Hepatocyte (in vitro differentiated cells): ENCODE data around the gene PSMD5. TPM values are rescaled to one million over a fixed set of nuclear protein-coding genes. Genes with fewer than 3 reads are reported as not detected.

Experiments used
- DNase-seq: peaks from one replicate; pipeline ENCODE4 v3.0.0-alpha.2; 2016; ENCODE audit warnings: low spot score
- H2AFZ ChIP-seq: fragments of 200-600 bp; sonication (generic); 2 replicates; pipeline ENCODE4 v1.6.0; 2016; ENCODE audit warnings: antibody characterized with exemption, mild to moderate bottlenecking
- H3K27ac ChIP-seq: fragments of 200-600 bp; sonication (generic); 2 replicates; pipeline ENCODE4 v1.5.1; 2016; ENCODE audit warnings: mild to moderate bottlenecking
- H3K27me3 ChIP-seq: fragments of 200-600 bp; sonication (generic); 2 replicates; pipeline ENCODE4 v1.6.1; 2016
- H3K36me3 ChIP-seq: fragments of 200-600 bp; sonication (generic); replicated peaks from 2 replicates; pipeline ENCODE4 v1.5.1; 2016; ENCODE audit warnings: low read depth; ENCODE audit not compliant: insufficient read depth
- H3K4me1 ChIP-seq: fragments of 200-600 bp; sonication (generic); 2 replicates; pipeline ENCODE4 v1.5.1; 2016; ENCODE audit warnings: mild to moderate bottlenecking, moderate library complexity; ENCODE audit not compliant: insufficient read depth
- H3K4me2 ChIP-seq: fragments of 200-600 bp; sonication (generic); 2 replicates; pipeline ENCODE4 v1.6.0; 2016
- H3K4me3 ChIP-seq: fragments of 200-600 bp; sonication (generic); 2 replicates; pipeline ENCODE4 v1.5.1; 2016; ENCODE audit warnings: mild to moderate bottlenecking
- H3K79me2 ChIP-seq: fragments of 200-600 bp; sonication (generic); 2 replicates; pipeline ENCODE4 v1.6.0; 2017; ENCODE audit warnings: mild to moderate bottlenecking
- H3K9me2 ChIP-seq: fragments of 200-600 bp; sonication (generic); replicated peaks from 2 replicates; pipeline ENCODE4 v1.6.0; 2017; ENCODE audit warnings: mild to moderate bottlenecking; ENCODE audit not compliant: insufficient read depth
- H3K9me3 ChIP-seq: fragments of 200-600 bp; sonication (generic); 2 replicates; pipeline ENCODE4 v1.5.1; 2016; ENCODE audit warnings: low read depth, mild to moderate bottlenecking
- H4K20me1 ChIP-seq: fragments of 200-600 bp; sonication (generic); 2 replicates; pipeline ENCODE4 v1.6.0; 2016; ENCODE audit warnings: mild to moderate bottlenecking; ENCODE audit not compliant: insufficient read depth, poor library complexity, severe bottlenecking
- CTCF ChIP-seq: fragments of 200-600 bp; sonication (generic); IDR thresholded peaks from 2 replicates; pipeline ENCODE4 v1.5.1; 2016; ENCODE audit warnings: antibody characterized with exemption, mild to moderate bottlenecking; ENCODE audit not compliant: poor library complexity
- EZH2 ChIP-seq: fragments of 200-600 bp; sonication (generic); IDR thresholded peaks from 2 replicates; pipeline ENCODE4 v1.6.1; 2016; ENCODE audit warnings: antibody characterized with exemption, mild to moderate bottlenecking, borderline replicate concordance
- EZH2phosphoT487 ChIP-seq: fragments of 200-600 bp; sonication (generic); IDR thresholded peaks from one replicate; pipeline ENCODE4 v1.6.1; 2018; ENCODE audit warnings: antibody characterized with exemption, mild to moderate bottlenecking, low read depth, moderate library complexity; ENCODE audit not compliant: unreplicated experiment, severe bottlenecking
- WGBS: methylation state at CpG from one replicate; pipeline ENCODE4 v1.1.6; 2016; ENCODE audit warnings: low lambda C conversion rate; ENCODE audit errors: missing lambda C conversion rate; 5-methylcytosine and 5-hydroxymethylcytosine counted together
- polyA plus RNA-seq: library from polyadenylated mRNA; unstranded; fragments of >200 nt; fragmentation: Nextera tagmentation; extraction: Ambion mirVana; gene quantifications from 2 replicates; pipeline ENCODE4 v1.2.1, GENCODE V29; 2016
- total RNA-seq: library from RNA; depleted of rRNA; stranded (reverse); fragments of >200 nt; gene quantifications from 2 replicates; pipeline ENCODE4 v1.2.3, GENCODE V29; 2014

Gene PSMD5
- total and polyA plus RNA-seq, 2 experiments from 2014 or later = 10.4 to 14.7 TPM

- H3K4me2 ChIP-seq = no peak overlapping the region
- no peak for DNase-seq
- H3K27me3 ChIP-seq = no peaks in the 10 kb centered on the region
- H2AFZ ChIP-seq = no peak overlapping the region
- no peaks in the 10 kb centered on the region for H3K9me2 ChIP-seq
- H3K9me3 ChIP-seq = no peaks in the 10 kb centered on the region
- H4K20me1 ChIP-seq = no peaks in the 10 kb centered on the region
- WGBS = 96% methylated on average over 6 of the region's 6 CpGs
- H3K4me1 ChIP-seq = no peaks in the 10 kb centered on the region
- TF ChIP-seq EZH2 = no peak
- TF ChIP-seq EZH2phosphoT487 = no peak
- no peak for TF ChIP-seq CTCF
- no peaks in the 10 kb centered on the region for H3K36me3 ChIP-seq
- no peak overlapping the region for H3K4me3 ChIP-seq
- H3K79me2 ChIP-seq = no peaks in the 10 kb centered on the region
- no peak overlapping the region for H3K27ac ChIP-seq
Observed at GRCh38 chr9:120861935-120862334, 19.2 kb upstream of the PSMD5 start.

GRCh38 chr9:120860083-120860482 lies 17.4 kb upstream of the PSMD5 start:
- 93% methylated on average over 11 of the region's 11 CpGs for WGBS
- H3K36me3 ChIP-seq = no peaks in the 10 kb centered on the region
- H3K79me2 ChIP-seq = no peaks in the 10 kb centered on the region
- H2AFZ ChIP-seq = no peak overlapping the region
- no peaks in the 10 kb centered on the region for H4K20me1 ChIP-seq
- TF ChIP-seq EZH2 (no peak), EZH2phosphoT487 (no peak), CTCF (no peak)
- no peak overlapping the region for H3K27ac ChIP-seq
- DNase-seq = no peak
- H3K4me3 ChIP-seq = no peak overlapping the region
- no peaks in the 10 kb centered on the region for H3K27me3 ChIP-seq
- no peaks in the 10 kb centered on the region for H3K9me2 ChIP-seq
- no peaks in the 10 kb centered on the region for H3K9me3 ChIP-seq
- no peak overlapping the region for H3K4me2 ChIP-seq
- no peaks in the 10 kb centered on the region for H3K4me1 ChIP-seq

- Histone ChIP-seq H3K4me2 (no peak overlapping the region), H3K9me3 (no peaks in the 10 kb centered on the region), H3K79me2 (no peaks in the 10 kb centered on the region), H3K36me3 (no peaks in the 10 kb centered on the region), H3K4me3 (no peak overlapping the region), H2AFZ (no peak overlapping the region), H4K20me1 (no peaks in the 10 kb centered on the region), H3K27me3 (no peaks in the 10 kb centered on the region), H3K27ac (no peak overlapping the region), H3K4me1 (no peaks in the 10 kb centered on the region), H3K9me2 (no peaks in the 10 kb centered on the region)
- DNase-seq = no peak
- TF ChIP-seq CTCF (no peak), EZH2 (no peak), EZH2phosphoT487 (no peak)
- WGBS = 81% methylated on average over 6 of the region's 6 CpGs
Observed at GRCh38 chr9:120859361-120859760, 16.6 kb upstream of the PSMD5 start.

- Histone ChIP-seq H2AFZ (no peak overlapping the region), H3K27me3 (no peaks in the 10 kb centered on the region), H3K4me1 (no peaks in the 10 kb centered on the region), H3K9me3 (no peaks in the 10 kb centered on the region), H3K4me2 (no peak overlapping the region), H4K20me1 (no peaks in the 10 kb centered on the region), H3K27ac (no peak overlapping the region), H3K9me2 (no peaks in the 10 kb centered on the region), H3K79me2 (no peaks in the 10 kb centered on the region), H3K4me3 (no peak overlapping the region), H3K36me3 (no peaks in the 10 kb centered on the region)
- DNase-seq = no peak
- no peak for TF ChIP-seq EZH2
- TF ChIP-seq CTCF = no peak
- TF ChIP-seq EZH2phosphoT487 = no peak
- WGBS = 95% methylated on average over 11 of the region's 11 CpGs
Observed at GRCh38 chr9:120857902-120858301, 15.2 kb upstream of the PSMD5 start.
